Hepatocyte (in vitro differentiated cells): Measurements from ENCODE around the gene SPATA19. TPM values are rescaled to one million over a fixed set of nuclear protein-coding genes. Genes with fewer than 3 reads are reported as not detected.
"Not testable (repeated sequence)": the region's sequence is repeated elsewhere in the genome, so short reads cannot be mapped to it uniquely, and the experiment has no call there.

Experiments used
- DNase-seq: peaks from one replicate; pipeline ENCODE4 v3.0.0-alpha.2; 2016; ENCODE audit warnings: low spot score
- H2AFZ ChIP-seq: fragments of 200-600 bp; sonication (generic); 2 replicates; pipeline ENCODE4 v1.6.0; 2016; ENCODE audit warnings: antibody characterized with exemption, mild to moderate bottlenecking
- H3K27ac ChIP-seq: fragments of 200-600 bp; sonication (generic); 2 replicates; pipeline ENCODE4 v1.5.1; 2016; ENCODE audit warnings: mild to moderate bottlenecking
- H3K27me3 ChIP-seq: fragments of 200-600 bp; sonication (generic); 2 replicates; pipeline ENCODE4 v1.6.1; 2016
- H3K36me3 ChIP-seq: fragments of 200-600 bp; sonication (generic); replicated peaks from 2 replicates; pipeline ENCODE4 v1.5.1; 2016; ENCODE audit warnings: low read depth; ENCODE audit not compliant: insufficient read depth
- H3K4me1 ChIP-seq: fragments of 200-600 bp; sonication (generic); 2 replicates; pipeline ENCODE4 v1.5.1; 2016; ENCODE audit warnings: mild to moderate bottlenecking, moderate library complexity; ENCODE audit not compliant: insufficient read depth
- H3K4me2 ChIP-seq: fragments of 200-600 bp; sonication (generic); 2 replicates; pipeline ENCODE4 v1.6.0; 2016
- H3K4me3 ChIP-seq: fragments of 200-600 bp; sonication (generic); 2 replicates; pipeline ENCODE4 v1.5.1; 2016; ENCODE audit warnings: mild to moderate bottlenecking
- H3K79me2 ChIP-seq: fragments of 200-600 bp; sonication (generic); 2 replicates; pipeline ENCODE4 v1.6.0; 2017; ENCODE audit warnings: mild to moderate bottlenecking
- H3K9me2 ChIP-seq: fragments of 200-600 bp; sonication (generic); replicated peaks from 2 replicates; pipeline ENCODE4 v1.6.0; 2017; ENCODE audit warnings: mild to moderate bottlenecking; ENCODE audit not compliant: insufficient read depth
- H3K9me3 ChIP-seq: fragments of 200-600 bp; sonication (generic); 2 replicates; pipeline ENCODE4 v1.5.1; 2016; ENCODE audit warnings: low read depth, mild to moderate bottlenecking
- H4K20me1 ChIP-seq: fragments of 200-600 bp; sonication (generic); 2 replicates; pipeline ENCODE4 v1.6.0; 2016; ENCODE audit warnings: mild to moderate bottlenecking; ENCODE audit not compliant: insufficient read depth, poor library complexity, severe bottlenecking
- CTCF ChIP-seq: fragments of 200-600 bp; sonication (generic); IDR thresholded peaks from 2 replicates; pipeline ENCODE4 v1.5.1; 2016; ENCODE audit warnings: antibody characterized with exemption, mild to moderate bottlenecking; ENCODE audit not compliant: poor library complexity
- EZH2 ChIP-seq: fragments of 200-600 bp; sonication (generic); IDR thresholded peaks from 2 replicates; pipeline ENCODE4 v1.6.1; 2016; ENCODE audit warnings: antibody characterized with exemption, mild to moderate bottlenecking, borderline replicate concordance
- EZH2phosphoT487 ChIP-seq: fragments of 200-600 bp; sonication (generic); IDR thresholded peaks from one replicate; pipeline ENCODE4 v1.6.1; 2018; ENCODE audit warnings: antibody characterized with exemption, mild to moderate bottlenecking, low read depth, moderate library complexity; ENCODE audit not compliant: unreplicated experiment, severe bottlenecking
- WGBS: methylation state at CpG from one replicate; pipeline ENCODE4 v1.1.6; 2016; ENCODE audit warnings: low lambda C conversion rate; ENCODE audit errors: missing lambda C conversion rate; 5-methylcytosine and 5-hydroxymethylcytosine counted together
- polyA plus RNA-seq: library from polyadenylated mRNA; unstranded; fragments of >200 nt; fragmentation: Nextera tagmentation; extraction: Ambion mirVana; gene quantifications from 2 replicates; pipeline ENCODE4 v1.2.1, GENCODE V29; 2016
- total RNA-seq: library from RNA; depleted of rRNA; stranded (reverse); fragments of >200 nt; gene quantifications from 2 replicates; pipeline ENCODE4 v1.2.3, GENCODE V29; 2014

The SPATA19 gene
- total and polyA plus RNA-seq, 2 experiments from 2014 or later, result not detected

- Histone ChIP-seq H4K20me1 (no peaks in the 10 kb centered on the region), H3K79me2 (no peaks in the 10 kb centered on the region), H3K9me3 (no peaks in the 10 kb centered on the region), H3K27ac (no peak overlapping the region), H3K4me3 (no peak overlapping the region), H3K9me2 (no peaks in the 10 kb centered on the region), H3K36me3 (no peaks in the 10 kb centered on the region), H2AFZ (no peak overlapping the region), H3K4me2 (no peak overlapping the region), H3K4me1 (no peaks in the 10 kb centered on the region), H3K27me3 (peaks cover 9% of the 10 kb centered on the region)
- WGBS, result 98% methylated on average over 26 of the region's 26 CpGs
- TF ChIP-seq CTCF, result no peak
- no peak for TF ChIP-seq EZH2phosphoT487
- TF ChIP-seq EZH2, result no peak
- no peak for DNase-seq
Measured at GRCh38 chr11:133864756-133865155, 19.4 kb upstream of the SPATA19 start.

GRCh38 chr11:133860151-133860550, 14.8 kb upstream of the SPATA19 start:
- Histone ChIP-seq H3K9me2 (no peaks in the 10 kb centered on the region), H3K9me3 (no peaks in the 10 kb centered on the region), H3K4me1 (no peaks in the 10 kb centered on the region), H3K4me2 (no peak overlapping the region), H4K20me1 (no peaks in the 10 kb centered on the region), H3K27me3 (peaks cover 13% of the 10 kb centered on the region), H3K4me3 (no peak overlapping the region), H2AFZ (no peak overlapping the region), H3K36me3 (no peaks in the 10 kb centered on the region), H3K27ac (no peak overlapping the region), H3K79me2 (no peaks in the 10 kb centered on the region)
- TF ChIP-seq EZH2 (no peak), EZH2phosphoT487 (no peak), CTCF (no peak)
- no peak for DNase-seq
- WGBS, result 87% methylated on average over 6 of the region's 6 CpGs

GRCh38 chr11:133854330-133854960, 9.1 kb upstream of the SPATA19 start:
- H3K9me3 ChIP-seq, H3K36me3 ChIP-seq, H3K4me3 ChIP-seq, H4K20me1 ChIP-seq, H3K79me2 ChIP-seq, H3K27me3 ChIP-seq, H3K9me2 ChIP-seq, H3K4me1 ChIP-seq: not testable (repeated sequence)
- 38% methylated on average over 13 of the region's 13 CpGs for WGBS
- Histone ChIP-seq H3K4me2 (peak overlapping the region; percentile 47), H3K27ac (peak overlapping the region; percentile 79), H2AFZ (peak overlapping the region; percentile 70)
- peak; percentile 27 for DNase-seq

- Histone ChIP-seq H3K36me3 (no peaks in the 10 kb centered on the region), H3K79me2 (no peaks in the 10 kb centered on the region), H3K4me2 (no peak overlapping the region), H3K27ac (no peak overlapping the region), H3K4me3 (no peak overlapping the region), H3K9me2 (no peaks in the 10 kb centered on the region), H3K27me3 (no peaks in the 10 kb centered on the region), H3K9me3 (no peaks in the 10 kb centered on the region), H4K20me1 (no peaks in the 10 kb centered on the region), H2AFZ (no peak overlapping the region), H3K4me1 (no peaks in the 10 kb centered on the region)
- WGBS, result 83% methylated on average over 6 of the region's 6 CpGs
- DNase-seq, result no peak
- TF ChIP-seq EZH2 (no peak), EZH2phosphoT487 (no peak), CTCF (no peak)
Measured at GRCh38 chr11:133844217-133844616, 1.1 kb downstream of the SPATA19 start.
